Neuronal stem cell (in vitro differentiated cells): Measurements from ENCODE around the gene CDH11.

Experiments
- DNase-seq: peaks from one replicate; pipeline ENCODE4 v3.0.0-alpha.2; 2013; ENCODE audit warnings: low spot score
- H2AFZ ChIP-seq: one replicate; pipeline ENCODE4 v1.6.1; 2013; ENCODE audit warnings: mild to moderate bottlenecking, low read length, inconsistent platforms
- H2AK5ac ChIP-seq: 2 replicates; pipeline ENCODE4 v1.6.1; 2013; ENCODE audit warnings: low read depth, mild to moderate bottlenecking, inconsistent platforms, low read length, moderate library complexity, mixed read lengths
- H2BK120ac ChIP-seq: 2 replicates; pipeline ENCODE4 v1.6.1; 2013; ENCODE audit warnings: low read depth, mild to moderate bottlenecking, inconsistent platforms, low read length, moderate library complexity, mixed read lengths
- H2BK12ac ChIP-seq: one replicate; pipeline ENCODE4 v1.6.1; 2013; ENCODE audit warnings: low read length, inconsistent platforms
- H2BK15ac ChIP-seq: 2 replicates; pipeline ENCODE4 v1.6.1; 2013; ENCODE audit warnings: mild to moderate bottlenecking, low read length, inconsistent platforms, mixed read lengths
- H2BK5ac ChIP-seq: one replicate; pipeline ENCODE4 v1.6.1; 2013; ENCODE audit warnings: inconsistent platforms, mild to moderate bottlenecking, low read length, moderate library complexity
- H3K14ac ChIP-seq: one replicate; pipeline ENCODE4 v1.6.1; 2013; ENCODE audit warnings: low read length, inconsistent platforms
- H3K18ac ChIP-seq: 2 replicates; pipeline ENCODE4 v1.6.1; 2013; ENCODE audit warnings: low read length, inconsistent platforms
- H3K23ac ChIP-seq: 2 replicates; pipeline ENCODE4 v1.6.1; 2013; ENCODE audit warnings: low read depth, mild to moderate bottlenecking, mixed read lengths, low read length, inconsistent platforms; ENCODE audit not compliant: poor library complexity
- H3K27ac ChIP-seq: replicated peaks from 3 replicates; pipeline ENCODE4 v1.5.1; 2013; ENCODE audit warnings: low read length, inconsistent platforms
- H3K27me3 ChIP-seq, 3 experiments: 2 replicates each; pipeline ENCODE4 v1.6.1; 2013; ENCODE audit warnings: low read length in 3 of 3, mild to moderate bottlenecking in 2 of 3, inconsistent platforms in 1 of 3, low read depth in 1 of 3, mixed read lengths in 1 of 3, moderate library complexity in 1 of 3; ENCODE audit not compliant: control insufficient read depth in 3 of 3, insufficient read depth in 3 of 3
- H3K36me3 ChIP-seq, 2 donors: replicated peaks in 1 of 2; 2 replicates each; pipeline ENCODE4 v1.6.1; 2013; ENCODE audit warnings: low read length in 2 of 2; ENCODE audit not compliant: control insufficient read depth in 2 of 2, insufficient read depth in 2 of 2
- H3K4ac ChIP-seq: 2 replicates; pipeline ENCODE4 v1.6.1; 2013; ENCODE audit warnings: inconsistent platforms, mild to moderate bottlenecking, low read length, moderate library complexity
- H3K4me1 ChIP-seq, 2 donors: 1 replicate in 1 of 2; 2 replicates in 1 of 2; pipeline ENCODE4 v1.6.1; 2013; ENCODE audit warnings: low read length in 2 of 2, low read depth in 1 of 2; ENCODE audit not compliant: control insufficient read depth in 2 of 2, insufficient read depth in 1 of 2
- H3K4me2 ChIP-seq: one replicate; pipeline ENCODE4 v1.6.1; 2013; ENCODE audit warnings: mild to moderate bottlenecking, low read length, inconsistent platforms; ENCODE audit not compliant: insufficient read depth, poor library complexity, severe bottlenecking
- H3K4me3 ChIP-seq, 2 donors: 2 replicates each; pipeline ENCODE4 v1.5.1; 2013; ENCODE audit warnings: low read length in 2 of 2, mild to moderate bottlenecking in 2 of 2, inconsistent platforms in 1 of 2, moderate library complexity in 1 of 2
- H3K79me1 ChIP-seq: one replicate; pipeline ENCODE4 v1.6.1; 2013; ENCODE audit warnings: low read depth, mild to moderate bottlenecking, inconsistent platforms, low read length, moderate library complexity
- H3K9ac ChIP-seq: one replicate; pipeline ENCODE4 v1.6.1; 2013; ENCODE audit warnings: mild to moderate bottlenecking, low read depth, low read length, inconsistent platforms; ENCODE audit not compliant: poor library complexity
- H3K9me3 ChIP-seq, 2 donors: replicated peaks in 1 of 2; 2 replicates each; pipeline versions ENCODE3 to v1.6.1; 2013; ENCODE audit warnings: low read length in 2 of 2, mild to moderate bottlenecking in 2 of 2, inconsistent platforms in 1 of 2, low read depth in 1 of 2, mixed read lengths in 1 of 2, moderate library complexity in 1 of 2; ENCODE audit not compliant: control insufficient read depth in 2 of 2, insufficient read depth in 1 of 2
- H4K8ac ChIP-seq: one replicate; pipeline ENCODE4 v1.6.1; 2013; ENCODE audit warnings: low read depth, mild to moderate bottlenecking, inconsistent platforms, low read length, moderate library complexity
- H4K91ac ChIP-seq: one replicate; pipeline ENCODE4 v1.6.1; 2013; ENCODE audit warnings: low read length, low read depth, mild to moderate bottlenecking, inconsistent platforms; ENCODE audit not compliant: poor library complexity
- WGBS, 2 donors: extraction: QIAGEN DNeasy Blood & Tissue Kit; methylation state at CpG; one replicate each; pipeline ENCODE4 v1.1.7; 2013; ENCODE audit warnings: missing lambda C conversion rate in 2 of 2, mixed read lengths in 1 of 2; ENCODE audit not compliant: insufficient read length in 2 of 2, insufficient replicate concordance in 1 of 2; ENCODE audit errors: extremely low coverage in 2 of 2; 5-methylcytosine and 5-hydroxymethylcytosine counted together

The CDH11 gene

GRCh38 chr16:64957246-64957645, 164.6 kb downstream of the CDH11 start:
- no peaks in the 10 kb centered on the region for H3K27me3 ChIP-seq
- H2BK120ac ChIP-seq: no peak overlapping the region
- no peak overlapping the region for H3K27ac ChIP-seq
- WGBS, 2 donors: no CpG with 5 or more reads among the region's 3 CpGs
- no peak overlapping the region for H3K14ac ChIP-seq
- no peak overlapping the region for H2BK5ac ChIP-seq
- no peak overlapping the region for H3K4me2 ChIP-seq
- H4K91ac ChIP-seq: no peak overlapping the region
- no peaks in the 10 kb centered on the region for H3K9me3 ChIP-seq
- peaks cover 0 to 7% of the 10 kb centered on the region in 2 donors for H3K36me3 ChIP-seq
- no peak overlapping the region for H2AK5ac ChIP-seq
- no peak overlapping the region for H3K23ac ChIP-seq
- H2AFZ ChIP-seq: no peak overlapping the region
- H3K79me1 ChIP-seq: no peaks in the 10 kb centered on the region
- H3K4ac ChIP-seq: no peak overlapping the region
- H2BK15ac ChIP-seq: no peak overlapping the region
- H2BK12ac ChIP-seq: no peak overlapping the region
- H3K9ac ChIP-seq: no peak overlapping the region
- H4K8ac ChIP-seq: no peak overlapping the region
- no peak overlapping the region for H3K18ac ChIP-seq
- no peak for DNase-seq
- H3K4me3 ChIP-seq: no peak overlapping the region
- no peaks in the 10 kb centered on the region for H3K4me1 ChIP-seq

DNA sequence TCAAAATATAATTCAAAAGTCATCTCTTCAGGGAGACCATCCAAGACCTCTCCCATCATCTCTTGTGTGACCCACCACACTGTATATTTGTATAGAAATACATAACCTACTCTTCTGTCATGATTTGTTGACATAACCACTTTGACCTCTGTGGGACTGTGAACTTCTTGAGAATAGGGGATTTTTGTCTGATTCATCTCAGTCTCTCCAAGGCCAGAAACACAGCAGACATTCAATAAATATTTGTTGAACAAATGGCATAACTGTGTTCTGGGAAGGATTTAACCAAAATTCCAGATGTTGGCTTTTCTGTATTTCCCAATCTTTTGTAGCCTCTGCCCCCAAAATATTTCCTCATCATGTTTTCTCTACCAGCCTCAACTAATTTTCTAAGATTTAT, 169.7 kb downstream of the CDH11 start:
- Histone ChIP-seq H2BK120ac (no peak overlapping the region), H2BK5ac (no peak overlapping the region), H3K36me3 (peaks cover 0 to 29% of the 10 kb centered on the region in 2 donors), H3K14ac (no peak overlapping the region), H4K8ac (no peak overlapping the region), H3K4ac (no peak overlapping the region), H3K27ac (no peak overlapping the region), H3K4me1 (no peaks in the 10 kb centered on the region), H3K4me2 (no peak overlapping the region), H3K9ac (no peak overlapping the region), H3K18ac (no peak overlapping the region), H3K79me1 (peaks cover 3% of the 10 kb centered on the region), H4K91ac (no peak overlapping the region), H3K23ac (no peak overlapping the region), H3K9me3 (no peaks in the 10 kb centered on the region), H2AFZ (no peak overlapping the region), H2BK12ac (no peak overlapping the region), H2AK5ac (no peak overlapping the region), H3K27me3 (no peaks in the 10 kb centered on the region), H2BK15ac (no peak overlapping the region), H3K4me3 (no peak overlapping the region)
- DNase-seq: no peak

DNA sequence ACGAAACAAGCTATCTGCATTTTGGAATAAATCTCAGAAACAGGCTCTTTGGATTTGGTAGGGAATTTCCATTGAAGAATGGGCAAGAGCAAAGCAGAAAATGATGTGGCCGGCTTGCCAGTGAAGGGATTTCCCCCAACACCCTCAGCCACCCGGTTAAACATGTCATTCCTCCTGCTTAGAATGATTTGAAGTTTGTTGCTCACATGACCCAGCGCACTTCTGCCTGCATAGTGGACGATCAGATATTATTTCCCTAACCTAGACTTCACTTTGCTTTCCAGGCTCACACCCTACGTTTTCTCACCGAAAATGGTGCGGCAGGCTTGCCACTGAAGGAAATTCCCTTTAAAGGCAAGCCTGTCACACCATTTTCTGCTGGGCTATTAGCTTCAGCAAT, 170.7 kb downstream of the CDH11 start:
- no peak overlapping the region for H3K27ac ChIP-seq
- H3K23ac ChIP-seq: no peak overlapping the region
- no peak overlapping the region for H2BK120ac ChIP-seq
- no peak overlapping the region for H2BK5ac ChIP-seq
- no peak overlapping the region for H4K91ac ChIP-seq
- no peak overlapping the region for H2BK12ac ChIP-seq
- H3K79me1 ChIP-seq: peaks cover 3% of the 10 kb centered on the region
- H3K9ac ChIP-seq: no peak overlapping the region
- H2BK15ac ChIP-seq: no peak overlapping the region
- no peak overlapping the region for H2AFZ ChIP-seq
- no peak overlapping the region for H3K4me3 ChIP-seq
- WGBS, 2 donors: no CpG with 5 or more reads among the region's 8 CpGs
- H3K14ac ChIP-seq: no peak overlapping the region
- peaks cover 0 to 25% of the 10 kb centered on the region in 2 donors for H3K36me3 ChIP-seq
- H3K18ac ChIP-seq: no peak overlapping the region
- no peak overlapping the region for H2AK5ac ChIP-seq
- H3K4me1 ChIP-seq: no peaks in the 10 kb centered on the region
- H3K4me2 ChIP-seq: no peak overlapping the region
- DNase-seq: no peak
- no peaks in the 10 kb centered on the region for H3K27me3 ChIP-seq
- no peak overlapping the region for H3K4ac ChIP-seq
- H4K8ac ChIP-seq: no peak overlapping the region
- no peaks in the 10 kb centered on the region for H3K9me3 ChIP-seq

- H3K18ac ChIP-seq: no peak overlapping the region
- H3K4ac ChIP-seq: no peak overlapping the region
- H3K9ac ChIP-seq: no peak overlapping the region
- no CpG with 5 or more reads among the region's 25 CpGs for WGBS, 2 donors
- no peak overlapping the region for H2BK5ac ChIP-seq
- H3K14ac ChIP-seq: no peak overlapping the region
- DNase-seq: no peak
- no peak overlapping the region for H2AK5ac ChIP-seq
- H2AFZ ChIP-seq: no peak overlapping the region
- H3K4me2 ChIP-seq: no peak overlapping the region
- no peak overlapping the region for H2BK15ac ChIP-seq
- H3K9me3 ChIP-seq: no peaks in the 10 kb centered on the region
- H3K4me1 ChIP-seq: no peaks in the 10 kb centered on the region
- no peaks in the 10 kb centered on the region for H3K27me3 ChIP-seq
- H2BK120ac ChIP-seq: no peak overlapping the region
- H2BK12ac ChIP-seq: no peak overlapping the region
- H3K23ac ChIP-seq: peak overlapping the region; percentile 76
- no peak overlapping the region for H4K8ac ChIP-seq
- peaks cover 3% of the 10 kb centered on the region for H3K79me1 ChIP-seq
- no peak overlapping the region for H4K91ac ChIP-seq
- no peak overlapping the region for H3K27ac ChIP-seq
- no peak overlapping the region for H3K4me3 ChIP-seq
- H3K36me3 ChIP-seq: peaks cover 0 to 25% of the 10 kb centered on the region in 2 donors
Measured at GRCh38 chr16:64950731-64951130, 171.1 kb downstream of the CDH11 start.
